Cortex of kidney (tissue), 1 donor: ENCODE results near the gene AGPS.

Source experiments
- DNase-seq: peaks from one replicate; lab custom pipeline; 2025; lab: John Stamatoyannopoulos, UW

The AGPS gene

GRCh38 chr2:177592397-177592796 is 199.8 kb downstream of the AGPS start:
- no peak for DNase-seq

- DNase-seq: no peak
Measured at GRCh38 chr2:177592945-177593344, 200.4 kb downstream of the AGPS start.

GRCh38 chr2:177593402-177593801 is 200.8 kb downstream of the AGPS start:
- DNase-seq: no peak
